GM12872 (cell line): ENCODE measurements around the gene DDI2.

ENCODE experiments used
- TF ChIP-seq, protein P1 (sequence below): IDR thresholded peaks from 3 replicates; pipeline ENCODE4 v1.5.1; 2011; ENCODE audit warnings: low read depth, mild to moderate bottlenecking, low read length, moderate library complexity; ENCODE audit not compliant: insufficient read depth

The DDI2 gene

DNA sequence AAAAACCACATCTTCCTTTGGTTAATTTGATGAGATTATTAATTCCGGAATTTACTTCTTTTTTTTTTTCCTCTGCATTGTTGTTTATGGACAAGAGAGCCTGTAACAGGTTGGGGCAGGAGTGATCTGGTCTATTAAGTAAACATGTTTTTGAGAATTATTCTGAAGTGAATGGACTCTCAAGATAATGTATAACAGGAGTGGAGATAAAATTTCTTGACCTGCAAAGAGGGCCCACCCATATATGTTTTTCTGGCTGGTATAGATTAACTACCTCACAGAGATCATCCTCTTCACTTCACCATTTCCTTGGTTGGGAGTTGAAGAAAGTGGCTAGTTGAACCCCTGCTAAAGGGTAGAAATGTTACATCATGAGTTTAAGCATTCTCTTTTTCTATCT lies 10.7 kb downstream of the DDI2 start:
- TF ChIP-seq, protein P1, sequence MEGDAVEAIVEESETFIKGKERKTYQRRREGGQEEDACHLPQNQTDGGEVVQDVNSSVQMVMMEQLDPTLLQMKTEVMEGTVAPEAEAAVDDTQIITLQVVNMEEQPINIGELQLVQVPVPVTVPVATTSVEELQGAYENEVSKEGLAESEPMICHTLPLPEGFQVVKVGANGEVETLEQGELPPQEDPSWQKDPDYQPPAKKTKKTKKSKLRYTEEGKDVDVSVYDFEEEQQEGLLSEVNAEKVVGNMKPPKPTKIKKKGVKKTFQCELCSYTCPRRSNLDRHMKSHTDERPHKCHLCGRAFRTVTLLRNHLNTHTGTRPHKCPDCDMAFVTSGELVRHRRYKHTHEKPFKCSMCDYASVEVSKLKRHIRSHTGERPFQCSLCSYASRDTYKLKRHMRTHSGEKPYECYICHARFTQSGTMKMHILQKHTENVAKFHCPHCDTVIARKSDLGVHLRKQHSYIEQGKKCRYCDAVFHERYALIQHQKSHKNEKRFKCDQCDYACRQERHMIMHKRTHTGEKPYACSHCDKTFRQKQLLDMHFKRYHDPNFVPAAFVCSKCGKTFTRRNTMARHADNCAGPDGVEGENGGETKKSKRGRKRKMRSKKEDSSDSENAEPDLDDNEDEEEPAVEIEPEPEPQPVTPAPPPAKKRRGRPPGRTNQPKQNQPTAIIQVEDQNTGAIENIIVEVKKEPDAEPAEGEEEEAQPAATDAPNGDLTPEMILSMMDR = no peak

DNA sequence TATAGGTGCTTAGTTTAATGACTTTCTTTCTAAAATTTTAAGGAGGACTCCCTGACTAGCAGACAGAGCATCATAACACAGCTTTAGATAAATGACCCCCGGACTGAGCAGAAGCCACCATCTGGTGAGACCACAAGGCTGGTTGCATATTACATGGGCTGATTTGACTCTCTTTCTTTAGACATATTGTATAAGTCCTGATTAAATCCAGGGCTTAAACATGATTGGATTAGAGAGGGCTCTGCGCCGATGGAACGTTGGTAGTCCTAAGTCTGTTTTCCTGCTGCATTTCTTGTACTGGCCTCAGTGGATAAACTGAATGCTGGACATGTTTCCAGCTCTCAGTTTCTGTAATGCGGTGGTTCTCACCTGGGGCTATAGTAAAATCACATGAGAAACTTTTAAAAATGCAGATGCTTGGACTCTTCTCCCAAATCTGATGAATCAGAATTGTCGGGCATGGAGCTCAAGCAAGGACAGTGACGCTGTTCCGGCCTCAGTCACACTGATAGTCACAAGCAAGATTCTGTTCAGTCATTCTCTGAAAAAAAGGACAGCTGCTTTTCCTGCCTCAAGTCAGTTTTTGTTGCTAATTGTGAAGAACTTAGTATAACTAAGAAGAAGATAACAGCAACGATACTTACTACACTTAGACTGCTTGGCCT lies 16.6 kb downstream of the DDI2 start:
- TF ChIP-seq, protein P1 = no peak

DNA sequence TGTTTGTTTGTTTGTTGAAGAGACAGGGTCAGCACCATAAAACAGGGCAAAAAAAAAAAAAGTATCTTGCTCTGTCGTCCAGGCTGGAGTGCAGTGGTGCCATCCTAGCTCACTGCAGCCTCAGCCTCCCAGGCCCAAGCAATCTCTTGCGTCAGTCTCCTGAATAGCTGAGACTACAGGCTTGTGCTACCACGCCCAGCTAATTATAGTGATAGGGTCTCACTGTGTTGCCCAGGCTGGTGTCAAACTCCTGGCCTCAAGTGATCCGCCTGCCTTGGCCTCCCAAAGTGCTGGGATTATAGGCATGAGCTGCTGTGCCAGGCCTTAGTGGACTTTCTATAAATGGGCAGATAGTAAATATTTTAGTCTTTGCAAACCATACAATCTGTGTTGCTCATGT lies 19.2 kb downstream of the DDI2 start:
- TF ChIP-seq, protein P1 = no peak

DNA sequence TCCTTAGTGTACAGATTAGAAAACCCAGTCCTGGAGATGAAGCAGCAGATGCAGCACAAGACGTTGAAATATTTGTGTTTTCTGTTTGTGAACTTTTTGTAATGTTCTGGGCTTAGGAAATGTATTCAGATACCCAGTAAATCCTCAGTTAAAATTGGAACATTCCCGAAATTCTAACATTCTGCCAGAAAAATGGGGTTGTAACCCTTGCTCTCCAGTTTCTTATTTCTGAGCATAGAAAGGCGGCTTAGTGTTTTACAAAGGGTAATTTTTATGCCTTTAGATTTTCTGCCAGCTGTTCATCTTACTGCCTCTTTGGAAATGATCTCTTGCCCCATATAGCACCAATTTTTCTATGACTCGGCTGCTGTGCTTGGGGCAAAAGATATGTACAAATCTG lies 20.6 kb downstream of the DDI2 start:
- TF ChIP-seq, protein P1 = no peak

DNA sequence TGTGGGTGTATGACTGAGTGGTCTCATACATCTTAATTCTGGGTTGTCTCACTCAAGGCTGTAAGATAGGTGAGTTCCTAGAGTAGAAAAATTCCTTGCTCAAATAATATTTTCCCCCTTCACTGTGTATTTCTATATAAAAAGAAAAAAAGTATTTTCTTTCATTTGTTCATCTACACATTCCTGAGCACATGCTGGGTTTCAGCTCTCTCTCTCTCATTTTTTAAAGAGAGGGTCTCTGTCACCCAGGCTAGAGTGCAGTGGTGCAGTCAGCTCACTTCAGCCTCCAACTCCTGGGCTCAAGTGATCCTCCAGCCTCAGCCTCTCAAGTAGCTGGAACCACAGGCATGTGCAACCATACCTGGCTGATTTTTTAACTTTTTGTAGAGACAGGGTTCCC lies 22.0 kb downstream of the DDI2 start:
- TF ChIP-seq, protein P1 = no peak

GRCh38 chr1:15639931-15640330 lies 22.7 kb downstream of the DDI2 start:
- TF ChIP-seq, protein P1 = no peak

GRCh38 chr1:15640667-15641066 lies 23.4 kb downstream of the DDI2 start:
- TF ChIP-seq, protein P1 = no peak
